GM12801 (cell line): ENCODE measurements around the gene S100P.

Source experiments
- TF ChIP-seq, protein P1 (sequence below): IDR thresholded peaks from one replicate; pipeline ENCODE4 v1.5.1; 2011; ENCODE audit warnings: control low read depth; ENCODE audit not compliant: insufficient read length; ENCODE audit errors: extremely low read depth

The S100P gene

GRCh38 chr4:6657242-6658208, 36.2 kb upstream of the S100P start:
- TF ChIP-seq, protein P1, sequence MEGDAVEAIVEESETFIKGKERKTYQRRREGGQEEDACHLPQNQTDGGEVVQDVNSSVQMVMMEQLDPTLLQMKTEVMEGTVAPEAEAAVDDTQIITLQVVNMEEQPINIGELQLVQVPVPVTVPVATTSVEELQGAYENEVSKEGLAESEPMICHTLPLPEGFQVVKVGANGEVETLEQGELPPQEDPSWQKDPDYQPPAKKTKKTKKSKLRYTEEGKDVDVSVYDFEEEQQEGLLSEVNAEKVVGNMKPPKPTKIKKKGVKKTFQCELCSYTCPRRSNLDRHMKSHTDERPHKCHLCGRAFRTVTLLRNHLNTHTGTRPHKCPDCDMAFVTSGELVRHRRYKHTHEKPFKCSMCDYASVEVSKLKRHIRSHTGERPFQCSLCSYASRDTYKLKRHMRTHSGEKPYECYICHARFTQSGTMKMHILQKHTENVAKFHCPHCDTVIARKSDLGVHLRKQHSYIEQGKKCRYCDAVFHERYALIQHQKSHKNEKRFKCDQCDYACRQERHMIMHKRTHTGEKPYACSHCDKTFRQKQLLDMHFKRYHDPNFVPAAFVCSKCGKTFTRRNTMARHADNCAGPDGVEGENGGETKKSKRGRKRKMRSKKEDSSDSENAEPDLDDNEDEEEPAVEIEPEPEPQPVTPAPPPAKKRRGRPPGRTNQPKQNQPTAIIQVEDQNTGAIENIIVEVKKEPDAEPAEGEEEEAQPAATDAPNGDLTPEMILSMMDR, result no peak

DNA sequence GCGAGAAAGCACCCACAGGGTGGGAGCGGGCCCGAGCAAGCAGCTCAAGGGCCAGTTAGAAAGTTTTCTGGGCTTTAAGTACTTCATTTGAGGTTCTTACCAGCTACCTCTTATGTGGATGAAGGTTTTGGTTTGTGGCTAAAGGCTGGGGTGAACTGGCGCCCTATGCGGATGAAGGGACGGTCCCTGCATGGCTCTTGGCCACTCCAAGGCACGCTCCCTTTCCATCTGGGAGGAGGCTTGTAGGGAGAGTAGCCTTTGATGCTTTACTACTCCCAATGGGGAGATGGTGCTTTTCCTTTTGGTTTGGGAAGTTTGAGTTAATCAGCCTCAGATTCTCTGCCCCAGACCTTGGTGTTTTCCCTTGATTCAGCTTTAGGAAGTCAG, 35.5 kb upstream of the S100P start:
- TF ChIP-seq, protein P1, result no peak

DNA sequence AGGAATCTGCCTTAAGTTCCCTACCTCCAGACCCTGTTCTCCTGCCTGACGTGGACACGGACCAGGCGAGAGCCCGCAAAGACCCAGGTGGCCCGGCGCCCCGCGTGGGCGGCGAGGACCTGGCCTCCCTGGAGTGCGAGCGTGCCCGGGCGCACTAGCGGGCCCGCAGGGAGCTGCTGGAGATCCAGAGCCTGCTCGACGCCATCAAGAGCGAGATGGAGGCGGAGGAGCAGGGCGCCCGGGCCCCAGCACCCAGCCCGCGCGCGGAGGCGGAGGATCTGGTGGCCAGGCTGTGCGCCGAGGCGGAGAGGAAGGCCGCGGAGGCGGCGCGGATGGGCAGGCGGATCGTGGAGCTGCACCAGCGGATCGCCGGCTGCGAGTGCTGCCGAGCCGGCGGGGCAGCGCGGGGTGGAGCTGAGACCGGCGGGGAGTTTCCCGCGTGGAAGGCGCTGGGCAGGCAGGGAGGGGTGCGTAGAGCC, 35.0 kb upstream of the S100P start:
- TF ChIP-seq, protein P1, result no peak

- TF ChIP-seq, protein P1, result no peak
Measured at GRCh38 chr4:6659897-6660296, 33.8 kb upstream of the S100P start.

GRCh38 chr4:6660430-6660829, 33.2 kb upstream of the S100P start:
- TF ChIP-seq, protein P1, result no peak

DNA sequence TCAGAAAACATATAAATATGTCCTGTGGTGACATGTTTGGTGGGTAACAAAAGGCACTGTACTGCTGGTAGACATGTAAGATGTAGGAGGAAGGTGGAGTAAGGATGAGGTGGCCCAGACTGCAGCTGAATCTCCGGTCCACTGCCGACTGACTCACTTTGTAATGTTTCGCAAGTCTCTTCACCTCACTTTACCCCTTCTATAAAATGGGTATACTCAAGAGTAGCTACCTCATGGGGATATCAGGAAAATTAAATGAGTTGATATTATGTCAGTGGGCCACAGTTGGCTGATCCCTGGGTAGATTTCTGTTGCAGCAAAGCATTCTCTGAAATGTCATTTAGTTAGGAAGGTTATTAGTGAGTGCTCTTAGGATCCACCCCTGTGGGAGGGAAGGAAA, 31.1 kb upstream of the S100P start:
- TF ChIP-seq, protein P1, result no peak

DNA sequence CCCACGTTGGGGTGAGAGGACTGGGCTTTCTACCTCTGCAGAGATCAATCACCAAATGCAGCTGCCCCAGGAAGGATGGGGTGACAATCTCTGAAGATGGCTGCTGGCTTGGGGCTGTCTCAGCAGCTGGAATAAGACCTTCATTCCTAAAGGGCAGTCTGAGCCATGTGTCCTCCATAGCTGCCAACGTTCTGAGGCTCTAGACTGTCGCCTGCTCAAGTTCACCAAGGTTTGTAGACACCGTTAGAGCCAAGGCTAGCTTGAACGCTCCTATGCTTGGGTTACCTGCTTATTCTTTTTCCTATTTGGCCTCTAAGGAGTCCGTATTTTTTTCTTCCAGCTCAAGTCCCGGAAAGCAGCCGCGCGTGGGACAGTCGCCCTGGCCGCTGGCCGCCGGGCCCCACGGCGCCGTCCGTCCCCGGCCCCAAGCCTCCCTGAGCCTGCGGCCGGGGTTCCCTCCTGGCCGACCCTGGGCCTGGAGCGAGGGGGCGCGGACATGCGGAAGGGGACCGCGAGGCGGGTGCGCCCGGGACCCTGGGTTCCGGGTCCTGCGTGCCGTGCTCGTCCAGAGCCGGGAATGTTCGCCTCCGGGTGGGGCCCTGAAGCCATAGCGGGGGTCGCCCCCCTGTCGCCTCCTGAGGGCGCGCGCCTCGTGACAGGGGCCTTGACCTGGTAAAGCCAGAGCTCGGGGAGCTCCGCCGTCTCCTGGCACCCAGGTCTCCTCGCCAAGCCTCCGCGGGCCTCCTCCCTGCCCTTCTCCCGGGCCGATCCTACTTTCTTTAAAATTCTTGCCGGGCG, 29.9 kb upstream of the S100P start:
- TF ChIP-seq, protein P1, result no peak
